ENCODE results near the gene GP2.
"Not testable (repeated sequence)": the region's sequence is repeated elsewhere in the genome, so short reads cannot be mapped to it uniquely, and the experiment has no call there.

GP2 gene

DNA sequence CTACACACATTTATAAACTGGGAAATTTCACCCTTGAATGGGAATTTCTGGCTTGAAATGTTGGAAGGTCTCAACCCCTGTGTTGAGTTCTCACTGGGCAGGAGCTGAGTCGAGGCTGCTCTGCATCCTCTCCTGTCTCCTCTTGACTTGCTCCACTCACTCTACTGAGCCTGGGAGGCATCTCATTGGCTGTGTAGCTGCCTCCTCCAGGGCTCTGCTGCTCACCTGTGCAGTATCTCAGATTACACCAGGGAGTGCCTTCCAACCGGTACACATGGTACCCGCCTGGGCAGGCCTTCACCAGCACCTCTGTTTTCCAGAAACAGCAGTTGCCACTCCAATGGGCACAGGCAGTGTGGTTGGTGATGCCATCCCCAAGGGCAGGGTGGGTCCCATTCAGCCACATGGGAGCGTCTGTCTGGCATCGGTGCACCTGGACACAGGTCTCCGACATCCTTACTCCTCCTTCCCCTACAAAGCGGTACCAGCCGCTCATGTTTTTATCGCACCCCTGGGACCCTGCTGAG is 3.7 kb downstream of the GP2 start:
- no peak for DNase-seq

DNA sequence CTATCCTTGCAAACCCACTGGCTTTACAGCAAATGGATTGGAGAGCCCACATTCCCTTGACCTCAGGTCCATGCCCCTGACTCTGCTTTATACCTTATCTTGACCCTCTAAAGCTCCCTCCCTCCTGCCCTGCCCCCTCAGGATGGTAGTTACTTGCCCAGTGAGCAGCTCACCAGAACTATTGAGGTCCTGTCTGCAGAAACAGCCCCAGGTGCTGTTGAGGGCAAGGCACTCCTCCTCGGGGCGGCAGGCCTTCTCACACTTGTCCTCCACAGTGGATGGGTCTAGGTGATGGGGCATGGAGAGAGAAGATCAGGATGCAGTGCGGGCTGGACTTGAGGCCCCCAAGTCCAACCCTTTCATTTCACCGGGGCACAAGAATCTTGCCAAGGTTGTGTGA is 4.6 kb downstream of the GP2 start:
- DNase-seq = no peak

DNA sequence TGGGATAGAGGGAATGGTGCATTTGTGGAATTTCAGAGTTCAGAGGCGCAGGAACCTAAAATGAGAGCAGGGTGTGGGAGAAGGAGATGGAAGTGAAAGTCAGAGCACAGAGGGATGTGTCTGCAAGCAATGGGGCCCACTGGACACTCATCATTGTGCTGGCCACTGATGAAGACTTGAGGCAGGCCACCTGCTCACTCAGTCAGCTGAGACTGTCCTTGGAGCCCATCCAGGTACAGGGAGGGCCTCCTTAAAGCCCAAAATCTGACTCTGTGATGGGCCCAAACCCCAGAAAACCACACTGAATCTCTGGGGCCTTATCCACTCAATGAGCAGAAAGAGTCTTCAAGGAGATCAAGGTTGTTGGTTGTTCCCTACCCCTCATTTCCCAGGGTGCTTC is 5.6 kb downstream of the GP2 start:
- no peak for DNase-seq

DNA sequence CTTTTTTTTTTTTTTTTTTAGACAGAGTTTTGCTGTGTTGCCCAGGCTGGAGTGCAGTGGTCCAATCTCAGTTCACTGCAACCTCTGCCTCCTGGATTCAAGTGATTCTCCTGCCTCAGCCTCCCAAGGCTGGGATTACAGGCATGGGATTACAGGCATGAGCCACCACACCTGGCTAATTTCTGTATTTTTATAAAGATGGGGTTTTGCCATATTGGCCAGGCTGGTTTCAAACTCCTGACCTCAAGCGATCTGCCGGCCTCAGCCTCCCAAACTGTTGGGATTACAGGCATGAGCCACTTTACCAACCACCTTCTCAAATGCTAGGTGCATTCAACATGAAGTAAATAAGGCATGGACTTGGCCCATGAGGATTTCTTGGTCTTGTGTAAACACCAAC is 6.3 kb downstream of the GP2 start:
- DNase-seq = not testable (repeated sequence)

DNA sequence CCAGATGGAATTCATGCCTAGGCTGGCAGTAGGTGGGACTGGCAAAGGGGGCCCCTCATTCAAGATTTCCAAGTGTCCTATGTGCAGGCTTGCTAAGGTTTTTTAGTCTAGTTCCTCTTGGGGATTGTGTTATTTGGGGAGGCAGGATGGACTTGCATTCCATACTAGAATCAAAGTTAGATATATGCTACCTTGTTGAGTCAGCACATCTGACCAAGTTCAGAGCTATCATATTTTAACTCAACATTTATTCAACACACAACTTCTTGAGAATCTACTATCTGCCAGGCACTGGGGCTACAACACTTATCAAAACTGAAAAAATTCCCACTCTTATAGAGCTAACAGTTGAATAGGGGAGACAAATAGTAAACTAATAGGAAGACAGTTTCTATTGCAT is 6.7 kb downstream of the GP2 start:
- DNase-seq = no peak

DNA sequence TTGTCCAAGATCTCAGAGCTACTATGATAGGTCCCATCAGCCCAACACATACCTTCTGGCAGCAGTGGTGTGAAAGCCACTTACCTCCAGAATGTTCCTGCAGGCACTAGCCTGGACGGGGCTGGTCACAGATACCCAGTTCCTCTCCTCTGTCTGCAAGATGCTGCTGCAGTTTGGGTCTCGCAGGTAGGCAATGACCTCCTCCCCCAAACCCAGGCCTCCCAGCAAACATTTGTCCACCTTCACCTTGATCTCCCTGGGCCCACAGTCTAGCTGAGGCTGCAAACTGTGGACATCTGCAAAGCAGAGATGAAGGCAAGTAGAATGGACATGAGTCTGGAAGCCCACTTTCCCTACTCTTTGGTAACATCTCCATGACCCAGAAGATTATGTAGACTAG is 7.1 kb downstream of the GP2 start:
- DNase-seq = no peak

DNA sequence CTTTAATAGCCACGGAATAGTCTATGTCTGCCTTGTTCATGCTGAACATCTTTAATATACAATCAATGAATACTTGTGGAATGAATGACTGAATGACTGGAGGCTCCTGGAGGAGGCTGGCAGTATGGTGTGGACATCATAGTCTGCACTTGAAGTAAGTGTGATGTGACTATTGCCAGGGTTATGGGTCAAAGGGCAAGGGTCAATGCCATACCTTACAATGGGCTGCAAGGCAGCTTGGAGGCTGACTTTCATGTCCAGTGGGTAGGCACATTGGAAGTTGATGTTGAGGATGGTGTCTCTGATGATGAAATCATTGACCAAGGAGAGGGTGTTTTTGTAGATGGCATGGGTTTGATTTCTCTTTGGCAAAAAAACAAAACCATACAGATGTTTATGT is 7.9 kb downstream of the GP2 start:
- no peak for DNase-seq

DNA sequence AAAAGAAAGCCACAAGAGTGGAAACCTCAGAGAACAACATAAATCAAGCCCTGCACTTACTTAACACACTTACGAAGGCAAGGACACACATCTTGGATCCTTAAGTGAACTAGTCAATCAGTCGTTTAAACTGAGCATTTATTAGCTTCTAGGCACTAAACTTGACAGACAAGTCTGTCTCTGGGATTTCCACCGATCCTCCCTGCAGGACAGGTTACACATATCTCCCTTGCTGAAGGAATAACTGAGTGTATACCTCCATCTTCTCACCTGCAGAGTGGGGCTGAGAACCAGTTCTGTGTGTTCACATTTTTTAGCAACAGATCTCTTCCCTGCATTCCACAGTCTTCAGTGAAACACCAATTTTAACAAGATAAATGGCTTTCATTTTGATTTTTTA is 8.9 kb downstream of the GP2 start:
- DNase-seq = no peak

DNA sequence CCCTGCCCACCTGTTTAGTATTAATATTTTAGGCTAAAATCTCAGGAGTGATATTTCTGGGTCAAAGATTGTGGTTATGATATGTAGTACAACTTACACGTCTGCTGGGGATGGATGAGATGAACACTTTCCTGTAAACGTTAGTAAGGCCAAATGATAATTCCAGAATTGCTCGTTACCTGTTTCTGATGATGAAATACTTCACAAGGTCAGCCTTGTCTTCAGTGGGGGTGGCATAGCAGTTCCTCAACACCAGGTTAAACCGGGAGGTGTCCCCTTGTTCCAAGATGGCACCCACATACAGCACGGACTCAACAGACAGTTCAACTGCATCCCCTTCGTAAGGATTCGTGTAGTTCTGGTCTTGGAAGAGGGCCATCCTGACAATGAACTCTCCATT is 9.3 kb downstream of the GP2 start:
- no peak for DNase-seq

DNA sequence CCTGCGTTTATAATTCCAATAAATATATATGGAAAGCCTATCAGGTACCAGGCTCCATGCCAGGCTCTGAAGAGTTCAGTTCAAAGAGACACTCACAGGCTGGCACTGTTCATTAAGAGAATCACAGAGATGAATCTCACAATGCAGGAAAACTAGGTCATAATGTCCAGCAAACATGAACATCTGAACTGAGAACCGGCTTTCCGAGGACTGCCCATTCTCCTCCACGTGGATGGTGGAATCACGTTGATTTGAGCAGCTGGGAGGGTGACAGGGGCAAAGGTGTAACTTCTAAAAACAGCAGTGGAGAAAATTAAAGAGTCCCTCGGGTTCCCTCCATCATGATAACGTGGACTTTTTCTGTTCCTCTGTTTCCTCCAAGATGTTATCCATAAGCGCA is 10.2 kb downstream of the GP2 start:
- no peak for DNase-seq

DNA sequence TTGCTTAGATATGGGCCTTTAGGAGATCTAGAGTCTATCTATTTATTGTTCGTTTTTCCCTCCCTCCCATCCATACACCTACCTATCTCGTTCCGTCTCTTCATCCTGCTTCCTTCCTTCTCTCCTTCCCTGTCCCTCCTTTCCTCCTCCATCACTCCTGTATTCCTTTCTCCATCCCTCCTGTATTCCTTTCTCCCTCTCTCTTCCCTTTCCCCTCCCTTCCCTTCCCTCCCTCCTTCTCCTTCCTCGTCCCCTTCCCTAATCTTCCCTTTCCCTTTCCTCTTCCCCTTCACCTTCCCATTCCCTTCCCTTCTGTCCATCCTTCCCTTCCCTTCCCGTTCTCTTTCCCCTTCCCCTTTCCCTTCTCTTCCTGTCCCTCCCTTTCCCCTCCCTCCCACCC is 10.6 kb downstream of the GP2 start:
- DNase-seq = no peak

DNA sequence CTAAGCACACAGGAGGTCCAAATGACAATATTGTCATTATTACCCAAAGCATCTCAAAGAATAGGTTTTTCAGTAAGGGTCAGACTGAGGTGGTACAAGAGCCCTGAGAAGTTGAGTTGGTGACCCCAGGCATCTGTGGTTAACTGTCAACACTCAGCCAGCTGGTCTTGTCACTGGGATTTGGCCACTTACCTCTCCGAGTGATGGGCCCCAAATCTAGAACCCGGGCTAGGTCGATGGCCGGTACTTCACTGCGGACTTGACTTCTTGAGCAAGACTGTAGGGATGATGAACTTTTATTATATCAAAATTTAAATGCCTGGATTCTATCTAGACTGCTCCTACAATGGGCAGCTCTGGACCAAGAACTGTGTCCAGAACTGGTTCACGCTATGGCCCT is 11.5 kb downstream of the GP2 start:
- DNase-seq = no peak

DNA sequence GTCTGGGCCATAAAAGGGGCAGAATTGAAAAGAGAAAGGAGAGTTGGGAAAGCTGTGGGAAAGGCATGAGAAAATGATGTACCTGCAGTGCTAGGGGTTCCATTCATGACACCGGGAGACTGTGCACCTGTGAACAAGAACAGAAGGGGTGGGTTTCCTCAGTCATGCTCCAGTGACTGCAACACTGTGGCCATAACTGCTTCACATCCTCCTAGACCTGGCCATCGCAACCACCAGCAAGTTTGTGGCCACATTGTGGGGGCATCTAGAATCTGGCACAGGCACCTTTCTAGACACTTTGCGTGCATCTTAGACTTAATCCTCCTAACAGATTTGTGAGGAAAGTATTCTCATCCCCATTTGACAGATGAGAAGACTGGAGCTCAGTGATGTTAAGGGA is 12.7 kb downstream of the GP2 start:
- DNase-seq = no peak

DNA sequence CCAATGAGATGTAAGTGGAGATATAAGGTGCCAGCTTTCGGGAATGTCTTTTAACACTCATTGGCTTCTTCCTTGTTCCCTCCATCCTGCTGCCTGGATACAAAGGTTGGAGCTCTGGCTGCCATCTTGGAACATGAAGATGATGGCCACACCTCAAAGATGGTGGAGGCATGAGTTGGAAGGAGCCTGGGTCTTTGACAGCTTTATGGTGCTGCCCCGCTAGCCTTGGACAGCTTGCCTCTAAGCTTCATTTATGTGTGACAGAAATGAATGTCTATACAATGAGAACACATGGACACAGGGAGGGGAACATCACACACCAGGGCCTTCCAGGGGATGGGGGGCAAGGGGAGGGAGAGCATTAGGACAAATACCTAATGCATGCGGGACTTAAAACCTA is 13.6 kb downstream of the GP2 start:
- DNase-seq = no peak

DNA sequence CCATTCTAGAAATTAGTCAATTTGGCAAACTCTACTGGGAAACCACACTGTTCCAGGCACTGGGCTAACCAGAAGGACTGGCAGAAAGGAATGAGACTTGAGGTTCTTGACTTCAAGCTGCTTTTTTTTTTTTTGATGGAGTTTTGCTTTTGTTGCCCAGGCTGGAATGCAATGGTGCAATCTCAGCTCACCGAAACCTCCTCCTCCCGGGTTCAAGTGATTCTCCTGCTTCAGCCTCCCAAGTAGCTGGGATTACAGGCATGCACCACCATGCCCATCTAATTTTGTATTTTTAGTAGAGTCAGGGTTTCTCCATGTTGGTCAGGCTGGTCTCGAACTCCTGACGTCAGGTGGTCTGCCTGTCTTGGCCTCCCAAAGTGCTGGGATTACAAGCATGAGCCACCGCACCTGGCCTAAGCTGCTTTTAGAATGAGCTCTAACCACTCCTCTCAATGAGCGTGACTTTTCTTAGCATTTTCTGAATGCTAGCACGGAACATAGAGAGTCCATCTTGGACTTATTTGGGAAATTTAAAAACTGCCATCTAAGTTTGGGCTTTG is 14.7 kb downstream of the GP2 start:
- not testable (repeated sequence) for DNase-seq

DNA sequence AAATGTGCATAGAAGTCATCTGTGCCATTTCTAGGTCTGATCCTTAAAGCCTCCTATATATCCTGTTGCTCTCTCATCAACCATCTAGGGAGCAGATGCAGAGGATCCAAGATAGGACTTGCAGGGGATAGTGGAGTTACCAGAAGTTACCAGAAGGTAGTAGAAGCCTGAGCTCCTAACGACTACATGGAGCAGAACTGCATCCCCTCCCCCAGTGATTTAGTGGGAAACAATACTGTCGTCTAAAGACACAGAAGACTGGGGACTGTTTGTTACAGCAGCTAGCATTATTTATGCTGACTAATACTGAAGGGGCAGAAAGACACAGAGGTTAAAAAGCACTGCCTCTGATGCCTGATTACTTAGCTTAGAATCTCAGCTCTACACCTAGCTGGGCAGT is 15.8 kb downstream of the GP2 start:
- DNase-seq = no peak

DNA sequence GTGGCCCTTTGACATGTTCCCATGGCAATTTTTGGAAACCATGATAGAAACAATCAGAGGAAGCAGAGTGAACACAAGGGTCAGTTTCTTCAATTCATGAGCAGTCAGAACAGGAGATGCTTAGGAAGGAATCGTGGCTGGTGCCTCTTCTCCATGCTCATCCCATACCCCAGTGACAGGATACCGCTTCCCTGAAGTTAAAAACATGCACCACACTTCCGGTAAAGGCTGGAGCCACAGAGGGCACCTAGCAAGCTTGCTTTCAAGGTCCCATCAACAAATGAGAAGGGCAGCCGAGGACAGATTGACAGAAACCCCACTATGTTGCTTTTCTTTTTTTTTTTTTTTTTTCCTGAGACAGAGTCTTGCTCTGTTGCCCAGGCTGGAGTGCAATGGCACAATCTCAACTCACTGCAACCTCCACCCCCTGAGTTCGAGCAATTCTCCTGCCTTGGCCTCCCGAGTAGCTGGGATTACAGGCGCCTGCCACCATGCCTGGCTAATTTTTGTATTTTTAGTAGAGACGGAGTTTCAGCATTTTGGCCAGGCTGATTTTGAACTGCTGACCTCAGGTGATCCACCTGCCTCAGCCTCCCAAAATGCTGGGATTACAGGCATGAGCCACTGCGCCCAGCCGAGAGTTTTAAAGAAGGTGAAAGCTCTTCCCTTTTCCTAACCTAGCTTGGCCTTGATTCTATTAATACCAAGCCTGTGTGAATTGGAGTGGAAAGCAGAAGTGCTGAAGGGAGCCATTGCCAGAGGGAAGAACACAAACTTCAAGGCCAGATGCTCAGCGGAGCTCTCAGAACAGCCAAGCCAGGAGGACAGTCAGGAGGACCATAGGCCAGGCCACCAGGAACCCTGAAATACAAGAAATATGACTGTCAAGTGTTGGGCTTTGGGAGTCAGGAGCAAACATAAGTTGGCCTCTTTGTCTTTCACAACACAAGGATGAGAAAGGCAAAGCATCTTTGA is 16.6 kb downstream of the GP2 start:
- DNase-seq = no peak

DNA sequence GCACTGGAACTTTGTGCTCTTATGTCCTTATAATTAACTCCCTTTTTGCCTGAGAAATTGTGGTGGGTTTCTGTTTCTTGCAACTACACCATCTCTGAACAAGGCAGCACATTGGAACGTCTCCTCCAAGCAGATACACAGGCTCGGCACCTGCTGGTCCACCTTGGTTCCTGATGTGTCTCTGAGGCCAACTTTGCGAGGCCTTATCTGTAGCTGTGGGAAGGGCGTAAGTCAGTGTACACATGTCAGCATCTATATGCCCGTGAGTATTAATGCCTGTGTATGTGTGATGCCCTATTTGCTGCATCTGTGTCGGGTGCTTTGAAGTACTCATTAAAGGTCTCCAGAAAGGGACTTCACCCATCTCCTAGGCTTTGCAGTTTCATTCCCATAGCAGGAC is 17.5 kb downstream of the GP2 start:
- DNase-seq = no peak

DNA sequence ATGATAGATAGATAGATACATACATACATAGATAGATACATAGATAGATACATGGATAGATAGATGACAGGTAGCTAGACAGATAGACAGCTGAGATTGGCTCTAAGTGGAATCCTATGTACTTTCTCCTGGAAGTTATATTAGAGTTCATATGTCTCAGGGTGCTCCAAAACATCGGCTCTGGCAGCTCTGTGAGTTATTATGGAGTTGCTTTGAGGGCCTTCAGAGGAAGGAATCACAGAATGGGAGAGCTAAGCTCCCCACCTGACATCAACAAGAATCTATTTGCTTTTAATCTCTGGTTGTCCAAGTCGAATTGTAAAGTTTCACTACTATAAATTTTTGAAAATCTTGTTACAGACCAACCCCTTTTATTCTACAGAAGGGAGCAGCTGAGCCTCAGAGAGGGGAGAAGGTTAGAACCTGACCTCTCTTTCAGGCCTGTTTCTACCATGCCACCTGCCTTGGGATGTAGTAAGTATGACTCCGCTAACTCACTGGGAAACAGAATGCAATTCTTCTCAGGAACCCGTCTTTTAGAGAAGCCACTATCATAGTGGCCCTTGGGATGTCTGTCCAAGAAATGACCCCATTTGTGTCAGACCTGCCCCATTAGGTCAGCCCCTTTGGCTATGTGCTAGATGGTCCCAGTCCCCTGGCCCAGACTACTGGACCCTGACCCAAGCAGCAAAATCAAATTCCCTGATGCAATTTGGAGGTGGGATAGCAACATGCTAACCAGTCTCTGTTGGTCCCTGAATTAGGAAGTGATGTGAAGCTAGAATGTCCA is 18.3 kb downstream of the GP2 start:
- DNase-seq = no peak

DNA sequence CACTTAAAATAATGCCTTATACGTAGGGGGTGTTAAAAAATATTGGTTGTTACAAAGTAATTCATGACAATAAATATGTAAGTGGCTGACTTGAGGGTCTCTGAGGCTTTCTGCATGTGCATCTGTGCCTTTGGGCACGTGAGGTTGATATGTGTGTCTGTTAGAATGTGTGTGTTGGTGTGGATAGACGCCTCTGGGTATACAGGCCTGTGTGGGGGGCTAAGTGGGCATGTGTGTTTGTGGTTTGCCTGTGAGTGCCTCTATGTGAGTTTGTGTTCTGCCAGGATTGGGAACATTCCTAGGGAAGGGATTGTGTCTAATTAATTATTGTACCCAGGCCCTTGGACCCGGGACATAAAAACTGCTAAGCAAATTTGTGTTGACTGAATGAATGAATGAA is 19.0 kb downstream of the GP2 start:
- DNase-seq = no peak

DNA sequence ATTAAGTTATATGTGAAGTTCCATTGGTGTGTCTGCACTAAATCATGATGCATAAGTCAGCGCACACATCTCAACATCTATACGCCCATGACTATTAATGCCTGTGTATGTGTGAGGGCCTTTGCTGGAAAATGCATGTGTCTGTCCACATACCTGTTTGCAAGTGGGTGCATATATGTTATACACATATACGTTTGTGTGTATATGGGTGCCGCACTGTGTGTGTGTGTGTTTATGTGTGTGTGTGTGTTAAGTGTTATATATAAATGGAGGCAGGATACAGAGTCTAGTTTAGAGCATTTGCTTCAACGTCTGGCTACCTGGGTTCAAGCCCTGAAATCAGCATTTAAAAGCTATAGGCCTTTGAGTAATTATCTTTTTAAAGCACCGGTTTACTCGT is 19.5 kb downstream of the GP2 start:
- no peak for DNase-seq

DNA sequence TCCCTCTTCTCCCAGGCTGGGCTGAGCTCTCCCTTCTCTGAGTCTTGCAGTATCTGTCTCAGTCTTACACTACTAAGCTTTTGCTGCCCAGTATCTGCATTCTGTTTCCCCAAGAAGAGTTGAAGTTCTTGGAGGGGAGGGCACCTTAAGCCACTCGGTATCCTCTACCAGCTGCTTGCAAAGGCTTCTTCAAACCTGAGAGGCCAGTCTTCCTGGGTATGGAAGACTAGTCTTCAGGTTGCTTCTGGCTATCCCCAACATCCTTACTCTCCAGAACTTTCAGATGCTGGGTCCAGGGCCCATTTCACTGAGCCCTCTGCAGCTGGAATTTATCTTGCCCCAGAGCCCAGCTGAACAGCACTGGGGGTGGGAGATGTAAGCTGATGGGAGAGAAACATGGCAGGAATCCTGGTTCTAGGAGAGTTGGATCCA is 20.1 kb downstream of the GP2 start:
- no peak for DNase-seq

DNA sequence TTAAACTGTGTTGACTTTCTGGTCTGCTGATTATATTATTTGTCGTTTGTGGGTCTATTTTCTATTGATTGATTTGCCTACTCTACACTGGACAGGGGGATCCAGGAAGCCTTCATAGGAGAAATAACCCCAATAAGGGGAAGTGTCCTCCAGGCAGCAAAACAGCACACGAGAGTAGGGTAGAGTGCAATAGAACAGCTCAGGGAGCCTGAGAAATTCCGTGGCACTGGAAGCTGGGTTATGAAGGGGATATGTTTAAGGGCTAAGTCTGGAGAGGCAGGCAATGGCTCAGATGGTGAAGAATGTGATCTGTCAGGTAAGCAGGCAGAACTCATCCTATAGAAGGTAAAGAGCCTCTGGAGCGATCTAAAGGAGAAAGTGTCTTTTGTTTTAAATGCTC is 20.9 kb downstream of the GP2 start:
- no peak for DNase-seq

DNA sequence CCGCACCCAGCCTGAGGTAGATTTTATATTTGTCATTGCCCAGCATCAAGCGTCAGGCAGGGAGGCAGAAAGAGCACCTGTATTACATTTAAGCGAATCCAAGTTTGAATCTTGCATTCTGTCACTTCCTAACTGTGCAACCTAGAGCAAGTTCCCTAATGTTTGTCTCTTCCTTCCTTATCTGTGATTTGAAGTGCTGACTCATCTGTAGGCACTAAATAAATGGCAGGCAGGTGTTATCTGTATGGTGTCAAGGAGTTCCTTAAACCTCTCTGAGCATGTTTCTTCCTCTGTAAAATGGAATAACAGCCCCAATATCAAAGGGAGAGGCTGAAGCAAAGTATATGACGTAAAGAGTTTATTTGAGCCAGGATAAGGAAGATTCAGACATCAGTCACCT is 24.3 kb downstream of the GP2 start:
- DNase-seq = no peak
